Activated T-cell treated with anti-CD3 and anti-CD28 coated beads, Interleukin-2, amount 50 U/mL, for 1 hour (primary cell): Measurements from ENCODE around the gene PLXNA2.

ENCODE experiments used
- DNase-seq: peaks from one replicate; pipeline ENCODE4 v3.0.0-alpha.2; 2020

Gene PLXNA2

DNA sequence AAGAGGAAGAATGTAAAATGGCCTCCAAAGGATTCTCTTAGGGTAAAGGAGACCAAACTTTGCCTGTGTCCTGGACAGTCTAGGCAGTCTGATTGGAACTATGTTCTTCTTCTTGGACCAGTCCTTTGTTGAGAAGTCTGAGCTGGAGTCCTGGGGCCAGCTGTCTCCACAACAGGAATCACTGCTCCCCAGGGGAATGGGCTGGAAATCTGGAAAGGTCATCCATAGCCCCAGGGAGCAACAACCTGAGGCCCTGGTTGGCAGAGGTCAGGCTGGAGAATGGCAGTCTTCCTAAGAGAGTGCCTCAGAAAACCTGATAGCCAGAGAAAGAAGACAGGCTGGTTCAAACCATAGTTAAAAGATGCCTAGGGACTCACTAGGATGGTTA is 68.7 kb downstream of the PLXNA2 start:
- DNase-seq, result no peak

DNA sequence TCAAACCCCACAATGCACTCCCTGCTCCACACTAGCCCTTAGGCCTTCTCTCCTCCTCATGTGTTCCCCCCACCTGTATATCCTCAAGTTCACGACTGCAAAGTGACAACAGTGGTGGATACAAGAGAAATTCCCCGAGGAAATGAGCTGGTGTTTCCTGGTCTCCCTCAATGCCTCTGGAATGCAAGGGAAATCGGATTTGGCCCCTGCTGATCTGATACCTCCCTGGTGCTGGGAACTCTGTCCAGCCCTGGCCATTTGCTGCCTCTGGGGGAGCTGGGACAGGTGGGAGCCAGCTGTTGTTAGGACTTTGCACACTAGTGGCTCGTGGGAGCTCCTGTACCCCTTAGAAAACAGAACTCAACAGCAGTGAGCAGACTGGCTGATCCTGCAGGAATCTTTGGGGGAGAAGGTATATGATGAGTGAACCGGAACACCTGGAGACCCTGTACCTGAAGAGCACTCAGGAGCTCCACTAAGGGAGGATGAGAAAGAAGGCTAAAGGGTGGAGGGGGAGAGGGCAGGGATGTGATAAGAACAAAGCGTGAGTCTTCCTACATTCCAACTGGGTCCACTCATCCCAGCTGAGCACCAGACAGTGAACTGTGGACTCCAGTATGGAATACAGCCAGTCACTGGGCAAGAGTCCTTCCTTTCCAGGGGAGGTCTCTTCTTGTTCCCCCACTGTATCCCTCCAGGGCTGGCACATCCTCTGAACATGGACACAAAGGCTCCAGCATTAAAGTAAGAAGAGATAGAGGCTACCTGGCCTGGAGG is 69.3 kb downstream of the PLXNA2 start:
- DNase-seq, result no peak

DNA sequence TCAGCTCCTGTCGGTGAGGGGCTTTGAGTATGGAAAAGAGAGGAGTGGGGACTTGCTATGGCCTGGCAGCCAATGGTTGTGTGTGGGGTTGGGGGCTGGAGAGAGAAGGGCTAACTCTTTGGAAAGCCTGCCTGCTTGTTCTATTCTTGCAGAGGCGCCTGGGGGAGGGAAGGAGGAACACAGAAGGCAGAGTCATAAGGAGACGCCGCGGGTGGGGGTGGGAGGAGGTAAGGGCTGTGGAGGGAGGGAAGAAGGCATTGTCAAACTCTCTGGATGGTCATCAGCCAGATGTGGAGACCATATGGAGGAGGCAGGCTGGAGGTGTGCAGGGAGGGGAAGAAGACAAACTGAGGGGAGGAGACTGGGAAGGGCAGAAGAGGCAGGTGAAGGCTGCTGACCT is 70.0 kb downstream of the PLXNA2 start:
- no peak for DNase-seq

DNA sequence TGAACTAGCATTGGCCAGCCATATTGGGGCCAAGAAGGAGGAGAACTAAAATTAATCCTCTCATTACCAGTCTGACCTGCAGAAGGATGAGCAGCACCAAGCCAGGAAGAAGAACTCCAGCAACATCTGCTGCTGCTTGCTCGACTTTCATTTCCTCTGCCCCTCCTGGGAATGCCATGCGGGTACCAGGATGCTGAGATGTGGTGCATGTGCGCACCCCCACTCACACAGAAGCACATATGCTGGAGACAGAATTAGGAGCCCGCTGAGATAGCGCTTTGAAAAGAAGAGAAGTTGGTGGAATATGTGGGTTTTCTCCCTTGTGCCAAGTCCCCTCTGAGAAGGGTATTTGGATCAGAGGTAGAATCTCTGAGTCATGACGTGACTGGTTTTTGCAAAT is 70.4 kb downstream of the PLXNA2 start:
- no peak for DNase-seq

DNA sequence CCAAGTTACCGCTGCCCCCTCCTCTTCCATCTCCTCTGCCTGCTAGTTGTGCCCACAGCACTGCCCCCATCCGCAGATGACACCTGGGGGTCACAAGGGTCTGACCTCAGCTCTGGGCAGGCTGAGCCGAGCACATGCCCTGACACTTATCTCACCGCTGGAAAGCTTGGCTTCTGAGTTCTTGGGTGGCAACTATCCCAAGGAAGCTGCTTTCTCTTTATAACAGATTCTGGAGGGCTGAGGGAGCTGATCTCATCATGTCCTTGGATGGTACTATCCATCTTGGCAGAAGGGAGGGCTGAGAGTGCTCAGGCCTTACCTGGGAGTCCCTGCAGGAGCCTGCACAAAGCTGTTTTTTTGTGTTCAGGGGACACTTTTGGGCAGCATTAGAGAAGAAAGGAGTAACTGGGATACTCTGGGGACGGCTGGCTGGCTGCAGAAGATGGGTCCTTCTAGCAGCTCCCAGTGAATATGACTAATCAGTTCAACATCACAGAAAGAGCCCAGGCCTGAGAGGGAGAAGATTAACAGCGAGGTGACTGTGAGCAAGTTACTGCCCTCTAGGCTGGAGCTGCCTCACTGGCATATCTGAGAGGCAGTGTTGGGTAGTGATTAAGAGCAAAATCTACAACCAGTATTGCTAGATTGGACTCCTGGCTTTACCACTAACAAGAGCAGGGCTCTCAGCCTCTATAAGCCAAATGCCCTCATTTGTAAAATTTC is 71.6 kb downstream of the PLXNA2 start:
- DNase-seq, result no peak

DNA sequence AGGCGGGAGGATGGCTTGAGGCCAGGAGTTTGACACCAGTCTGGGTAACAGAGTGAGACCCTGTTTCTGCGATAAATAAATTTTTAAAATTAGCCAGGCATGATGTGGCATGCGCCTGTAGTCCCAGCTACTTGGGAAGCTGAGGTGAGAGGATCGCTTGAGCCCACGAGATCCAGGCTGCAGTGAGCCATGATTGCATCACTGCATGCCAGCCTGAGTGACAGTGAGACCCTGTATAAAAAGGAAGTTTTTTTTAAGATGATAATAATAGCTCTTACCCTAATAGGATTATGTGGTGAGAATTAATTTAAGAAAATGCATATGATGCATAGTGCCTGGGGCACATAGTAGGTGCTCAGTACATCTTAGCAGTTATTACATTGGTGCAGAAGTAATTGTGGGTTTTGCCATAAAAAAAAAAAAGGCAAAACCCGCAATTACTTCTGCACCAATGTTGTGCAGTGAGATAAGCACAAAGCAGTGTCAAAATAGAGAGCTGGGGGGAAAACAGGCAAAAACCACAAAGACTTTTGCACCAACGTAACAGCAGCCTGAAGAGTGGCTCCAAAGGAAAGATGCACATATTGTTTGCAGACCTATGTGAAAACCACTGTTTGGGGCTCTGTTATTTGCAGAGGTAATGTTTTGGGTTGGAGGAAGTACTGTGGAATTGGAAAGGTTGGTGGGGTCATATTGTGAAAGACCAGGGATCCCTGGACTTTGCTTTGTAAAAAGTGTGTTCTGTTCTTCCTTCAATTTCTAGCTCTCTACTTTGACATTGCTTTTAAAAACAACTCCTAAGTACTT is 72.4 kb downstream of the PLXNA2 start:
- DNase-seq, result no peak

DNA sequence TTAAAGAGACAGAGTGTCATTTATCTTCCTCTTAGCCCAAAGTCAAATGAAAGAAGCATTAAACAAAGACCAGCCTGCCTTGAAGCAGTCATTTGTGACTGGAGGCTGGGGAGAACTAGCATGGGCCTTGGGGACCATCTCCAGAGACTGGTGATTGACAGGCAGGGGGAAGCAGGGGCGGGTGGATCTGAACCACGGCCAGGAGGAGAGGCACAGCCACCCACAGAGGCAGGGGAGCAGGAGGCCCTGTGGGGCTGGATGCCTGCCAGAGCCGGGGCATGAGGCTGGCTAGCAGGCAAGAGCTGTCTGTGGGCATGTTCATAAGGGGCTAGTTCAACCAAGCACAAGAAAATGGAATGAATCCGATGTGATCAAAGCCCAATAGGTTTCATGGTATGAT is 73.9 kb downstream of the PLXNA2 start:
- no peak for DNase-seq

DNA sequence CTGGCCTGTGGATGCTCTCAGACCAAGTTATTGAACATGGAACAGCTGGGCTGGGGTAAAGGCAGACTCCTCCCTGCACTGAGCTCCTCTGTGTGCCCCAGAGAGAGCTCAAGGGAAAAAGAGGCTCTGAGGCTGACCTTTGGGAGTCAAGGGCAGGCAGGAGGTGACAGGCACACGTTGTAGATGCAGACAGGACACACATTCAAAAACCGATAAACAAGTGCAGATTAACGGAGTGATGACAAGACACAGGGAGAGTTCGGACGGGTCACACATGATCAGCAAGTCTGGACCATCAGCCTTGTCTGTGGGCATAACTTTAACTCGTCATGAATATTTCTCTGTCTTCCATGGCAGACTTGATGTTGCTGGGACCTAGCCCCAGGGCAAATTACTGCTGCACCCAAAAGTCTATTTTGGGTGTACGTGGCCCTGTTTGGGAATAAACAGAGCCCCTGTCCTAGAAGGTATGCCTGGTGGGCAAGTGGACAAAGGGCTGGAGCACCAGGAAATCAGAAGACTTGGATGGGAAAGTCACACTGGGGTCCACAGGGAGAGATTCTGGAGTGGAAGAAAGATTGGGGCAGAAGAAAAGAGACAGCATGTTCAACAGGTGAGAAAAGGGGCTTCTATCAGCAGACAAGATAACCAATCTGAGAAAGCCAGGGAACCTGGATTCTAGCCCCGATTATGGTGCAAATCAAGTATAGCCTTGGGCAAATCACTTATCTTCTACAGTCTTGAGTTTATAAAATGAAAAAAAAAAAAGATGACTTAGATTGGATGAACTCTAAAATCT is 74.9 kb downstream of the PLXNA2 start:
- no peak for DNase-seq

DNA sequence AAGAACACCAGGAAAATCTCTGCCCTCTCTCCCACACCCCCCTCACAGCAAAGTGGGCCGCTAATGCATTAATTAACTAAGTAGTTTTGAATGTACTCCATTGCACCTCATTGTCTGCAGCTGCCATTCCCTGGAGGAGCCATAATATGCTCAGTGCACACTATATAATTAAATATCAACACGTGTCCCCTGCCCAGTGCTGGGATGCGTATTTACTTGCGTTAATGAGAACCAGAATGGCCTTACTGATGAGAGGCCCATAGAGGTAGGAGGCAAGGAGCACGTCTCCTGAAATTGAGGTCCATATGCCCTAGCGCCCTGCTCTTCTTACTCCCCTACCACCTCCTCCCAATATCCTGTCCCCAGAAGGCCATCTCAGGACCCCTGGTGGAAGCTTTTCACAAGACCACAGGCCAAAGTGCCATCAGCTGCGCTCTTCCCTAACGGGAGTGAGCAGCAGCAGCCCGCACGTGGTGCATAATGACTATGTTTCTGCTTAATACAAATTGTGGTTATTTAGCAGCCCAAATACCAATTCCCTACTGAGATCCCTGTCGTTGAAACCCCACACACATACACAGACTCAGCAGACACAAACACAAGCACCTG is 76.8 kb downstream of the PLXNA2 start:
- no peak for DNase-seq

DNA sequence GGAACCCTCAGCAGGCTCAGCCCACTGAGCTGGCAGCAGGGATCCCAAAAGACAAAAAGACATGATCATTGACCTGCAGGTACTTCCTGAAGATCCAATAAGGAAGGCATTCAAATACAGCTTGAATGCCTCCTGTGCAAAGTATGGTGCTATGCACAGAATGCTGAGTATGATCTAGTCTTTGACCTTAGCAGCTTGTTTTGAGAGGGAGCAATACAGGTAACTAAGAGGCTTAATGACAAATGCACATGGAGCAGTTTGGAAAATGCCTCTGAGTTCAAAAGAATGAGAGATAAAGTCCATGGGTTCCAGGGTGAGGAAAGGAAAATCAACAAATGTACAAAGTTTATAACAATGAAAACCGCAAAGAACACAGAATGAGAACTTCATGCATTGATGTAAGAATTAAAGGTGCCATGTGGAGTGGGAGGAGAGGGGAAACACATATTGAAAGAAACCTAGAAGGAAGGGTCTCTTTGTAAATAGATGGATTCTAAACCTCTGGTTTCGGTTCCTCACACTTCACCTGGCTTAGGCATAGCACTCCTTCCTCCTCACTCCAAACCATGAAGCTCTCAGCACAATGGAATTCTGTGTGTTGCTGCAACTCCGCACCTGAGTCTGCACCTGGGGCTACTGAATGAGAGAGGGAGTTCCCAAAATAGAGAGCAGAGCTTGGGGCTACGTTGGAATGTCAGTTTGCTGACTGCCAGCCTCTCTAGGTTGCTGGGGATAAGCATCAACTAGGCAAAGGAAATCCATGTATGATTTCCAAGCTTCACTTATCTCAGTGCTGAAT is 77.6 kb downstream of the PLXNA2 start:
- DNase-seq, result no peak

DNA sequence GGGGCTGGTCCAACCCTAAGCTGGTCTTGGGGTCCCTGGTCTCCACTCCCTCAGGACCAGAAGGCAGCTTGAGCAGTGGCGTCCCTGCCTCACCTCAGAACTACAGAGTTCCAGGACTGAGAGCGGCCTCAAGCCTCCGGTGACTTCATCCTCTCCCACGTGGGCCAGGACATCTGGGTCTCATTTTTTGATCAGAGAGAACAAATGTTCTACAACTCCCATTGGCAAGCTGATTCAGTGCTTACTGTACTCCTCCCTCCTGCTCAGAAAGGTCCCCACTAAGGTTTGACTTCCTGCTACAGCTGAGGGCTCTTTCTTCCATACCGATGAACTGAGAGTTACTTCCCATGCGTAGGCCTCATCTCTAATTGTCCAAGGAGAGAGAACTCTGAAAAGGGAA is 78.5 kb downstream of the PLXNA2 start:
- DNase-seq, result no peak

DNA sequence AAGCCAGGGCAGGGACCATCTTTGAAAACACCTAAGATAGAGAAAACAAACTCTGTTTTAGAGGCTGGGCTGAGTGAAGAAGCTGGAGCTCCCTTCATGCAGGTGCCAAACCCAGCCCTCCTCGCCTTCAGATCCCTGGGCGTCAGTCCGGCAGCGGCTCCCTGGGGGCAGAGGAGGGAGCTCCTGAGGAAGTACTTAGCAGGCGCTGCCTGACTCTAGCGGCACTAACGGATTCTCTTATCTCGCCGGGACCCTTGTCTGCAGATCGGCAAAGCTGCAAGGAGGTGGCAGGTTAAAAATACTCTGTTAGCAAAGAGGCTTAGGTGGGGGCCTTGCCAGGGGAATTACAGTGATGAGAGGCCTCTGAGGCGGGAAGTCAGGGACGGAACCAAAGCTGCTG is 79.6 kb downstream of the PLXNA2 start:
- no peak for DNase-seq

DNA sequence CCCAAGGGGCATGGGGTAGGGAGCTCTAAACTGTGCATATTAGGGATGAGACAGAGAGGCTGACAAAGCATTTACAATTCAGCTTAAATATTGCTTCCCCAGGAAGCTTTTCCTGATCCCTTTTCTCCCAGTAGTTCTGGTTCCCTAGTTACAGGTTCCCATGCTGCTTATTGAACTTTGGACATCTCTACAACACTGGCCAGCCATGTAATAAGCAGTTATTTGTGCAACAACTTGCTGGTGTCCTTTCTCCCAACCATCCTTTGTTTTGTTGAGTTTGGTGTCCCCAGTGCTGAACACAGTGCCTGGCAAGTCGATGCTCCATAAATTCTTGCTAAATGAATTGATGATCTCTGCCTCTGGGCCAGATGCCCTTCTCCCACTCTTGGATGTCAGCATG is 80.6 kb downstream of the PLXNA2 start:
- DNase-seq, result no peak

DNA sequence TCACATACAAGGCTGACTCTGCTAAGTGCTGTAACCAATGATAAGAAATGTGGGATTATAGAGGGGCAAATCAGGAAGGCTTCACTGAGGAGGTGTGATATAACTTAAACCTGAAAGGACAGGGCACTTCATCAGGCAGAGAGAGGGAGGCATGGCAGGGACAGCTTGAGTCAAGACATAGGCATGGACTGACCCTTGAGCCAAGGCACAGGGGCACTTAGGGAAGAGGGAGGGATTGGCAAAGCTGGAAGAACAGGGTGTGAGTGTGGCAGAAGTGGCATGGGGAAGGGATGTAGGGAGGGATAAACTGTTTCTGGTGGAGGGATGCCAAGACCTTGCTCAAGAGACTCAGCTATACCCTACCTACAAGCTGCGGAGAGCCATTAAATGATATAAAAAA is 81.3 kb downstream of the PLXNA2 start:
- DNase-seq, result no peak

DNA sequence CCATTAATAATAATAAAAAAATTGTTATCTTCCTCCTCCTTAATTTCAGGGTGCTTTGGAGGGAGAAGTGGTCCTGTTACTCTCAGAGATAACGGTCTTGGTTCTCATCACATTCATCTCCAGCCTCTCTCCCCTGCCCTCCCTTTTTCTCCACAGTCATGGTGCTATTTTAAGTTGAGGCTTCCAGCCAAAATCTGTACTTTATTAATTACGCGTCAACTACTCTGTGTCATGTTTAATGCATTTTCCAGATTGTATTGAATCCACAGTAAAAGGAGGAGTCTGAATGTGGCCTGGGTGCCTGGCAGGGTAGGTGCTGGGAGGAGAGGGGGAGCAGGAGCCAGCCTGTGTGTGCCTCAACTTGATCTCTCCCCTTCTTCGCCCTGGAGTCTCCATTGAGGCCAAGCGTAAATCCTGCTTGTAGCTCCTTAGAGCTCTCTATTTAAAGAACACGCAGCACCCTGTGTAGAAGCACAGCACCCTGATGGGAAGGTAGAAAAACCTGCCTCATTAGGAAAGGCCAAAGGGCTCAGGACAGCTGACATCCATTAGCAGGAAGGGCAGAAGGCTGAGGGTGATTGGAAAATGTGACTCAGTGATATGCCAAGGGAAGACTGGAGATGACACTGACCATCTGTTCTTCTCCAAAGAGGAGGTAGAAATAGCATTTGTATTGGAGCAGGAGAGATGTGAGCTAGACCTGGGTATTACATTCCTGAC is 82.4 kb downstream of the PLXNA2 start:
- DNase-seq, result no peak

DNA sequence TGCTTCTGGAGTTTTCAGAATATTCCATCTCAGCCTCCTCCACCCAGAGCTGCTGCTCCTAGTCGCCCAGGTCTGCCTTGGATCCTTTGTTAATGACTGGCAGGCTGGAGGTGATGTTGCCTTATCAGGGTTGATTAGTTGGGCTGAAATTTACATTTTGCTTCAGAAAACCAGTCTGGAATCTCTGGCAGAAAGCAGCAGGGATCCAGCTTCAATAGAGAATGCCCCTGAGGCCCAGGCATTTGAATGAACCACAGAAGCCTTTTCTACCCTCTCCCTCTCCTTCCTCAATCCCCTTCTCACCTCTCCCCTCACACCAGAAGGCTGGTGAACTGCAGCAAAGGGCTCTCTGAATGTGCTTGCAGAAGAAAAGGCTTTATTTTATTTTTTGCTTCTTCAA is 83.2 kb downstream of the PLXNA2 start:
- no peak for DNase-seq

DNA sequence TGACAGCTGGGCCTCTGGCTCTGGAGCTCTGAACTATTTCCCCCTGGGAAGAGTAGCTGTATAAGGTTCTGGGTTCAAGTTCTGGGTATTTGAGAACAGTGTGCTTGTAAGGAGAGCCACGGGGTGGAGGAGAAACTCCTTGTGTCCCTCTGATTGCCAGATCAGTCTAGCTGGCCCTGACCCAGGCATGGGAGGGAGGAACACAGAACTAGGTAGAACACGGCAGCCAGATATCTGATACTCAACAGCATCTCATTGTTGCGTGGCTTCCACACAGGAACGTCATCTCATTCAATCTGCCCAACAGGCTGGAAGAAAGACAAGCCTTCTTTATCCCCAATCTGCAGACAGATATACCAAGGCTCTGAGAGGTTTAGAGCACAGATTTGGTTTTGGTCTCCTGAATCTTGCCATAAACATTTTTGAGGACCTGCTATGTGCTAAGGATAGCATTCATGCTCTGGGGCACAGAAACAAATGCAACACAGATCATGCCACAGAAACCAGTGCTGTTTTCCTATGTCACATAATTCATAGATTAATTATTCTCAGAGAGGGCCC is 83.8 kb downstream of the PLXNA2 start:
- DNase-seq, result no peak

DNA sequence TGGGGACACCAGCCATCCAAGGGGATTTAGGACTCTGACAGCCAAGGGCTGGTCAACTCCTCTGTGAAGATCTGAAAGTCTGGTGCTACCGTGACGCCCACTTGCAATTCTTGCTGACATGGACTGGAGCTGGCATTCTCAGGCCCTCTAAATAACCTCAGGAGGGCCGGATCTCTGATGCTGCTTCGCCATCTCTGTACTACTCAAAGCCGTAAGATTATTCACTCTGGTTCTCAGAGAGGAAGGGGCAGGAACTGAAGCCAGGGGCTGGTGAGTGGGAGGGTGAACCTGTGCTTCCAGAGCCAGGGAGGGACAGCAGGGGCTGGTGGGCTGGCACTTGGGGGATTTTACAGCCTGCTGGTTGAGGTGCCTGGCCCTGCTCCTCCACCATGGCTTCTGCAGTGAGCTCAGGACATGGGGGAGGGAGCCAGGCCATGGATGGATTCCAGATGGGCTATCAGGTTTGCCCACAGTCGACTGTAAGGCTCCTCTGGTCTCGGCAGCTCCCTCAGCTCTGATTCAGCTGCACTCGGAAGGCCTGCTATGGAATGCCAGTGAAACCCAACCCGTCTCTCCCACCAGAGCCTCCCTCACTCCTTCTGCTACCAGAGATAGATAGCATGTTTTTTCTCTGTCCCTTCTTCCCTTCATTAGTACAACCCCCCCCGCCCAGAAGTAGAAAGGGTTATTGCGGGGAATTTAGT is 84.5 kb downstream of the PLXNA2 start:
- DNase-seq, result no peak

DNA sequence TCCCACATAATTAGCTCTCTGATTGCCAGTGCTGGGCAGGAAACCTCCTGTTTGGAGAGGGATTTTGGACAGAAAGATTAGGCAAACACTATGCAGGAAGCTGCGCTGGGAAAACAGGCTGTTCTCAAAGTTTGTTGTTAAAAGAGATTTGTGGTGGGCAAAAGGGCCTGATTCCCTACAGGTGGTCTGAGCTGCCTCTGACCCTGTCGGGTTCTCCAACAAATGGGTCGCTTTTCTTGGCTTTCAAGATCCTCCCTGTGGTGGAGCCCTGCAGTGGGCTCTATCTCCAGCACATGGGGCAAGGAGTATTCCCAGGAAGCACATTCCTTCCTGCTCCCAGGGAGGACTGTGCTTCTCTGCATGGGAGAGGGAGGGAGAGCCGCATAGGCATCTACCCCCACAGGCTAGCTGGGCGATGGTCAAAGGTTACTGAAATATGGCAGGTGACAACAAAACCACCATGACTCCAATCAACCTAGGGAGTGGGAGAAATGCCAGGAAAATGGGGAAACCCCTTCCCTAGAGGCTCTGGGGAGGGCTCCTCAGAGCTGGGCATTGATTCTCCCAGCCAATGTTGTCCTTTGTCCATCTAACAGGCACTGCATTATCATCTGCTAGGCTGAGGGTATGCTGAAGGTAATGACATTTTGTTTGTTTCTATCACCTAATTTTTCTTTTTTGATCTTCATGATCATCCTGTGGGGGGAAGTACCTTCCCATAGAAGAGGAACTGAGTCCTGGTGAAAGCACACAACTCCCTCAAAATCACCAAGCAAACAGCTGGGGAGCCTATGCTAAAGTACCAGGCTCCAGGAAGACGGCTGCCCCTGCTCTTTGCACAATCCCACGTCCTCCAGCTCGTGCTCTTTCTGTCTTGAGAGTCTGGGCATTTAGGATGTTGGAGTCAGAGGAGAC is 85.3 kb downstream of the PLXNA2 start:
- DNase-seq, result no peak
